ENCODE measurements around the gene DPP6.

- TF ChIP-seq POLR2A (IDR thresholded peaks at IDR 0.05), result no peak
- no peak for TF ChIP-seq CTCF (IDR thresholded peaks at IDR 0.05 in 8 of 11, conservative IDR thresholded peaks at IDR 0.05 in 3 of 11)
Measured at GRCh38 chr7:154741131-154741530, 688.9 kb downstream of the DPP6 start.
